ENCODE data around the gene CLMP.

CLMP gene

GRCh38 chr11:123188508-123189165 is 6.4 kb downstream of the CLMP start:
- peak; percentile 47 for DNase-seq (ENCODE audit: low spot score)

GRCh38 chr11:123187665-123188507 is 7.2 kb downstream of the CLMP start:
- DNase-seq (ENCODE audit: low spot score), result peak; percentile 57

- DNase-seq (ENCODE audit: low spot score), result no peak
Measured at GRCh38 chr11:123187248-123187647, 7.8 kb downstream of the CLMP start.

- no peak for DNase-seq (ENCODE audit: low spot score)
Measured at GRCh38 chr11:123186286-123186685, 8.8 kb downstream of the CLMP start.

GRCh38 chr11:123185326-123185725 is 9.7 kb downstream of the CLMP start:
- DNase-seq (ENCODE audit: low spot score), result no peak

GRCh38 chr11:123184531-123184930 is 10.5 kb downstream of the CLMP start:
- DNase-seq (ENCODE audit: low spot score), result no peak

GRCh38 chr11:123183391-123184099 is 11.5 kb downstream of the CLMP start:
- DNase-seq (ENCODE audit: low spot score), result no peak

- DNase-seq (ENCODE audit: low spot score), result no peak
Measured at GRCh38 chr11:123181767-123182500, 13.1 kb downstream of the CLMP start.

GRCh38 chr11:123181075-123181474 is 14.0 kb downstream of the CLMP start:
- no peak for DNase-seq (ENCODE audit: low spot score)

- no peak for DNase-seq (ENCODE audit: low spot score)
Measured at GRCh38 chr11:123180574-123180973, 14.5 kb downstream of the CLMP start.

- DNase-seq (ENCODE audit: low spot score), result no peak
Measured at GRCh38 chr11:123180166-123180565, 14.9 kb downstream of the CLMP start.

GRCh38 chr11:123179586-123179985 is 15.5 kb downstream of the CLMP start:
- no peak for DNase-seq (ENCODE audit: low spot score)

- no peak for DNase-seq (ENCODE audit: low spot score)
Measured at GRCh38 chr11:123178186-123178585, 16.9 kb downstream of the CLMP start.

- no peak for DNase-seq (ENCODE audit: low spot score)
Measured at GRCh38 chr11:123176785-123177184, 18.3 kb downstream of the CLMP start.

GRCh38 chr11:123174196-123175183 is 20.6 kb downstream of the CLMP start:
- no peak for DNase-seq (ENCODE audit: low spot score)

- no peak for DNase-seq (ENCODE audit: low spot score)
Measured at GRCh38 chr11:123173856-123174186, 21.2 kb downstream of the CLMP start.

- DNase-seq (ENCODE audit: low spot score), result no peak
Measured at GRCh38 chr11:123173040-123173855, 21.8 kb downstream of the CLMP start.

GRCh38 chr11:123170929-123171328 is 24.1 kb downstream of the CLMP start:
- DNase-seq (ENCODE audit: low spot score), result no peak

GRCh38 chr11:123169821-123170220 is 25.2 kb downstream of the CLMP start:
- no peak for DNase-seq (ENCODE audit: low spot score)

- DNase-seq (ENCODE audit: low spot score), result no peak
Measured at GRCh38 chr11:123168955-123169484, 26.0 kb downstream of the CLMP start.
